ENCODE measurements around the gene AKAP13.

AKAP13 gene

GRCh38 chr15:85620690-85621049 lies 240.3 kb downstream of the AKAP13 start:
- no peak overlapping the region for H3K27ac ChIP-seq (ENCODE audit: low read length)
- peaks cover 46% of the 10 kb centered on the region for H3K79me2 ChIP-seq (ENCODE audit: low read length)
- H3K27me3 ChIP-seq (ENCODE audit: low read depth, low read length): no peaks in the 10 kb centered on the region
- peaks cover 9% of the 10 kb centered on the region for H3K4me1 ChIP-seq (ENCODE audit: low read length)
- H2AFZ ChIP-seq (ENCODE audit: low read depth, low read length): no peak overlapping the region
- H3K4me2 ChIP-seq (ENCODE audit: low read length): no peak overlapping the region
- H3K9ac ChIP-seq (ENCODE audit: low read length): no peak overlapping the region
- H3K9me3 ChIP-seq (ENCODE audit: insufficient read depth, low read length): no peaks in the 10 kb centered on the region
- peaks cover 6% of the 10 kb centered on the region for H3K36me3 ChIP-seq (replicated peaks; ENCODE audit: low read depth, low read length)
- TF ChIP-seq CTCF (IDR thresholded peaks at IDR 0.05; ENCODE audit: low read depth, low read length): no peak
- TF ChIP-seq EZH2phosphoT487 (IDR thresholded peaks at IDR 0.05; ENCODE audit: low read depth): no peak
- H4K20me1 ChIP-seq (ENCODE audit: insufficient read depth, low read length): peaks cover 88% of the 10 kb centered on the region
- no peak overlapping the region for H3K4me3 ChIP-seq (ENCODE audit: low read length)

- Histone ChIP-seq H3K27ac (ENCODE audit: low read length) (no peak overlapping the region), H3K9ac (ENCODE audit: low read length) (no peak overlapping the region), H3K4me1 (ENCODE audit: low read length) (peaks cover 6% of the 10 kb centered on the region), H3K79me2 (ENCODE audit: low read length) (peaks cover 46% of the 10 kb centered on the region), H3K4me3 (ENCODE audit: low read length) (no peak overlapping the region), H3K4me2 (ENCODE audit: low read length) (no peak overlapping the region), H3K27me3 (ENCODE audit: low read depth, low read length) (no peaks in the 10 kb centered on the region), H3K36me3 (replicated peaks; ENCODE audit: low read depth, low read length) (peaks cover 6% of the 10 kb centered on the region), H4K20me1 (ENCODE audit: insufficient read depth, low read length) (peaks cover 90% of the 10 kb centered on the region), H3K9me3 (ENCODE audit: insufficient read depth, low read length) (no peaks in the 10 kb centered on the region), H2AFZ (ENCODE audit: low read depth, low read length) (no peak overlapping the region)
- no peak for TF ChIP-seq CTCF (IDR thresholded peaks at IDR 0.05; ENCODE audit: low read depth, low read length)
- TF ChIP-seq EZH2phosphoT487 (IDR thresholded peaks at IDR 0.05; ENCODE audit: low read depth): no peak
Measured at GRCh38 chr15:85621094-85621493, 240.7 kb downstream of the AKAP13 start.

- peaks cover 95% of the 10 kb centered on the region for H4K20me1 ChIP-seq (ENCODE audit: insufficient read depth, low read length)
- no peak overlapping the region for H3K27ac ChIP-seq (ENCODE audit: low read length)
- no peak for TF ChIP-seq EZH2phosphoT487 (IDR thresholded peaks at IDR 0.05; ENCODE audit: low read depth)
- TF ChIP-seq CTCF (IDR thresholded peaks at IDR 0.05; ENCODE audit: low read depth, low read length): no peak
- H2AFZ ChIP-seq (ENCODE audit: low read depth, low read length): no peak overlapping the region
- H3K9ac ChIP-seq (ENCODE audit: low read length): no peak overlapping the region
- H3K79me2 ChIP-seq (ENCODE audit: low read length): peaks cover 46% of the 10 kb centered on the region
- H3K4me1 ChIP-seq (ENCODE audit: low read length): peaks cover 6% of the 10 kb centered on the region
- peaks cover 9% of the 10 kb centered on the region for H3K36me3 ChIP-seq (replicated peaks; ENCODE audit: low read depth, low read length)
- no peak overlapping the region for H3K4me3 ChIP-seq (ENCODE audit: low read length)
- H3K4me2 ChIP-seq (ENCODE audit: low read length): no peak overlapping the region
- H3K9me3 ChIP-seq (ENCODE audit: insufficient read depth, low read length): no peaks in the 10 kb centered on the region
- no peaks in the 10 kb centered on the region for H3K27me3 ChIP-seq (ENCODE audit: low read depth, low read length)
Measured at GRCh38 chr15:85622221-85622831, 241.9 kb downstream of the AKAP13 start.

- peaks cover 9% of the 10 kb centered on the region for H3K36me3 ChIP-seq (replicated peaks; ENCODE audit: low read depth, low read length)
- TF ChIP-seq CTCF (IDR thresholded peaks at IDR 0.05; ENCODE audit: low read depth, low read length) (no peak), EZH2phosphoT487 (IDR thresholded peaks at IDR 0.05; ENCODE audit: low read depth) (no peak)
- H3K9ac ChIP-seq (ENCODE audit: low read length): no peak overlapping the region
- no peak overlapping the region for H3K27ac ChIP-seq (ENCODE audit: low read length)
- peaks cover 94% of the 10 kb centered on the region for H4K20me1 ChIP-seq (ENCODE audit: insufficient read depth, low read length)
- H3K79me2 ChIP-seq (ENCODE audit: low read length): peaks cover 48% of the 10 kb centered on the region
- H3K9me3 ChIP-seq (ENCODE audit: insufficient read depth, low read length): no peaks in the 10 kb centered on the region
- H3K4me3 ChIP-seq (ENCODE audit: low read length): no peak overlapping the region
- H3K4me2 ChIP-seq (ENCODE audit: low read length): no peak overlapping the region
- H2AFZ ChIP-seq (ENCODE audit: low read depth, low read length): no peak overlapping the region
- H3K4me1 ChIP-seq (ENCODE audit: low read length): peaks cover 6% of the 10 kb centered on the region
- no peaks in the 10 kb centered on the region for H3K27me3 ChIP-seq (ENCODE audit: low read depth, low read length)
Measured at GRCh38 chr15:85623315-85624049, 243.1 kb downstream of the AKAP13 start.

Measured in OCI-LY3 (cell line).